Parathyroid adenoma (tissue), 2 donors: Measurements from ENCODE around the gene FBLIM1.

ENCODE experiments used
- H2AFZ ChIP-seq: fragments of 300-600 bp; sonication (generic); one replicate; pipeline ENCODE4 v1.7.0; 2017; ENCODE audit warnings: antibody characterized with exemption, mild to moderate bottlenecking
- H3K27ac ChIP-seq: fragments of 300-600 bp; sonication (generic); one replicate; pipeline ENCODE4 v1.7.0; 2017
- H3K27me3 ChIP-seq: fragments of 300-600 bp; sonication (generic); one replicate; pipeline ENCODE4 v1.7.0; 2017; ENCODE audit warnings: low read length; ENCODE audit not compliant: control insufficient read depth, insufficient read depth
- H3K36me3 ChIP-seq: fragments of 300-600 bp; sonication (generic); one replicate; pipeline ENCODE4 v1.7.0; 2017; ENCODE audit warnings: low read length; ENCODE audit not compliant: control insufficient read depth, insufficient read depth
- H3K4me1 ChIP-seq: fragments of 300-600 bp; sonication (generic); one replicate; pipeline ENCODE4 v1.7.0; 2017; ENCODE audit warnings: control low read depth
- H3K4me2 ChIP-seq: fragments of 300-600 bp; sonication (generic); one replicate; pipeline ENCODE4 v1.7.0; 2017; ENCODE audit warnings: low read length
- H3K4me3 ChIP-seq: fragments of 300-600 bp; sonication (generic); one replicate; pipeline ENCODE4 v1.7.0; 2017; ENCODE audit warnings: low read depth, low read length
- H3K79me2 ChIP-seq: fragments of 300-600 bp; sonication (generic); one replicate; pipeline ENCODE4 v1.7.0; 2017; ENCODE audit warnings: control low read depth
- H3K9ac ChIP-seq: fragments of 300-600 bp; sonication (generic); one replicate; pipeline ENCODE4 v1.7.0; 2017; ENCODE audit warnings: mild to moderate bottlenecking
- H3K9me3 ChIP-seq: fragments of 300-600 bp; sonication (generic); one replicate; pipeline ENCODE4 v1.7.0; 2017; ENCODE audit warnings: low read length; ENCODE audit not compliant: control insufficient read depth
- TF ChIP-seq, protein P1 (sequence below): fragments of 300-600 bp; sonication (generic); IDR thresholded peaks from one replicate; pipeline ENCODE4 v1.7.0; 2017; ENCODE audit warnings: antibody characterized with exemption, mild to moderate bottlenecking
- donor health status: primary hyperparathyroidism.

Gene FBLIM1

DNA sequence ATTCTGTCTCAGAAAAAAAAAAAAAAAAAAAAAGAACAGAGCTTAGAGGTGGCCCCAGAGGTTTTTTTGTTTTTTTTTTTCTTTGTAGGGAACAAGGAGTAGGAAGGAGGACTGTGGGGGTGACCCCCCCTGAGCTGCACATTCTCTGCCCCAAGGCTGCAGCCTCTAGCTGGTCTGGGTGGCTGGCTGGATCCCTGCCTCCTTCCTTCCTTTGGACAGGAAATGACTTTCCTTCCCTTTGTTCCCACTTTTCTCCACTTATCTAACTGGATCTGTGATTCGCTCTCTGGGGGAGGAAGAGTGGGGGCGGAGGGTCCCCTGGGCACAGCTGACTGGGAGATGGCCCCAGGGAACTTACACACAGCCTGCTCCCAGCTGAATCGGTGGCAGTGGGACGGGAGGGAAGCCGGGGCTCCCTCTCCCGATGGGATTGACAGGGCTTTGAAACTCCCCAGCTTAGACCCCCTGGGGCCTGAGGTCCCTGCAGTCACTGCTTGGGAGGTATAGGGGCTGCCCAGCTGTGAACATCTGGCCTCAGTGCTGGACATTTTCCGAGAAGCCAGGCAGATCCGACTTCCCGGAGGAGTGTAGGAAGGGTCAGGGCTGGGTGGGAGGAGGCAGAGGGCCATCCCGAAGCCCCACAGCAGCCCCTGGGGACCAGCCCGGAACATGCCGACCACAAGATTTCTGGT is 2.1 kb downstream of the FBLIM1 start:
- H3K9me3 ChIP-seq = no peaks in the 10 kb centered on the region
- H3K4me3 ChIP-seq = no peak overlapping the region
- no peaks in the 10 kb centered on the region for H3K79me2 ChIP-seq
- no peak overlapping the region for H3K9ac ChIP-seq
- TF ChIP-seq, protein P1, sequence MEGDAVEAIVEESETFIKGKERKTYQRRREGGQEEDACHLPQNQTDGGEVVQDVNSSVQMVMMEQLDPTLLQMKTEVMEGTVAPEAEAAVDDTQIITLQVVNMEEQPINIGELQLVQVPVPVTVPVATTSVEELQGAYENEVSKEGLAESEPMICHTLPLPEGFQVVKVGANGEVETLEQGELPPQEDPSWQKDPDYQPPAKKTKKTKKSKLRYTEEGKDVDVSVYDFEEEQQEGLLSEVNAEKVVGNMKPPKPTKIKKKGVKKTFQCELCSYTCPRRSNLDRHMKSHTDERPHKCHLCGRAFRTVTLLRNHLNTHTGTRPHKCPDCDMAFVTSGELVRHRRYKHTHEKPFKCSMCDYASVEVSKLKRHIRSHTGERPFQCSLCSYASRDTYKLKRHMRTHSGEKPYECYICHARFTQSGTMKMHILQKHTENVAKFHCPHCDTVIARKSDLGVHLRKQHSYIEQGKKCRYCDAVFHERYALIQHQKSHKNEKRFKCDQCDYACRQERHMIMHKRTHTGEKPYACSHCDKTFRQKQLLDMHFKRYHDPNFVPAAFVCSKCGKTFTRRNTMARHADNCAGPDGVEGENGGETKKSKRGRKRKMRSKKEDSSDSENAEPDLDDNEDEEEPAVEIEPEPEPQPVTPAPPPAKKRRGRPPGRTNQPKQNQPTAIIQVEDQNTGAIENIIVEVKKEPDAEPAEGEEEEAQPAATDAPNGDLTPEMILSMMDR = no peak
- H2AFZ ChIP-seq = no peak overlapping the region
- peaks cover 14% of the 10 kb centered on the region for H3K4me1 ChIP-seq
- no peaks in the 10 kb centered on the region for H3K27me3 ChIP-seq
- H3K36me3 ChIP-seq = no peaks in the 10 kb centered on the region
- no peak overlapping the region for H3K4me2 ChIP-seq
- H3K27ac ChIP-seq = peak overlapping the region; percentile 77

DNA sequence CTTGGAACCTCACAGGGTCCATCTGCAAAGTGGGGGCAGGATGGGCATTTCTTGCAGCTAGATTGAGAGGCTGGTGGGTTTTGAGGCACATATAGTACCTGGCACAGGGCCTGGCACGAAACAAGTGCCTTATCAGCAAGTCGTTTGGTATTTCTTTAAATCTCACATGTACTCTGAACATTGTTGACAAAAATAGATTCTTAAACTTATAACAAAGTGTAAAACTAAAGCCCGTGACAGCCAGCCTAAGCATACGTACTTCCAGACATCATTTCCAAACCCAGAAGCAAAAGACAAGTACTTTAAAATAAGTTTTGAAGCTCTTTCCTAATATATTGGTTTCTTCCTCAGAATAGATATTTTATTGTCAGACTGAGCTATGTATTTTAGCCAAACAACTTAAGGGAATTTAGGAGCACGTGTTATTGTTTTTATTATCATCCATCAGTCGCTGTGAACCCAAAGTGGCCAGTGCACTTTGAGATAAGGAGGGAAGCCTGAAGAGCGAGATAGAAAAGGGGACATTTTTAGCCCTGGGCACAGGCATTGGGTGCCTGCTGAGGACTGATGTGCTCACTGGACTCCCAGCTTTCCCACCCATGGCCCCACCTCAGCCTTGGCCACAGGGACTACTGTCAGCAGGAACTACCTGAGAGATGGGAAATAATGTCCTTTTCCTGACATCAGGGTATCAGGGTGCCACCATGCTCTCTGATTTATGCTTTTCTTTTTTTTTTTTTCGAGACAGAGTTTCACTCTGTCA is 3.0 kb downstream of the FBLIM1 start:
- Histone ChIP-seq H3K4me1 (peaks cover 14% of the 10 kb centered on the region), H3K4me2 (no peak overlapping the region), H2AFZ (no peak overlapping the region), H3K4me3 (no peak overlapping the region), H3K9me3 (no peaks in the 10 kb centered on the region), H3K9ac (no peak overlapping the region), H3K27me3 (no peaks in the 10 kb centered on the region), H3K36me3 (no peaks in the 10 kb centered on the region), H3K27ac (peak overlapping the region; percentile 77), H3K79me2 (no peaks in the 10 kb centered on the region)
- TF ChIP-seq, protein P1 = no peak

DNA sequence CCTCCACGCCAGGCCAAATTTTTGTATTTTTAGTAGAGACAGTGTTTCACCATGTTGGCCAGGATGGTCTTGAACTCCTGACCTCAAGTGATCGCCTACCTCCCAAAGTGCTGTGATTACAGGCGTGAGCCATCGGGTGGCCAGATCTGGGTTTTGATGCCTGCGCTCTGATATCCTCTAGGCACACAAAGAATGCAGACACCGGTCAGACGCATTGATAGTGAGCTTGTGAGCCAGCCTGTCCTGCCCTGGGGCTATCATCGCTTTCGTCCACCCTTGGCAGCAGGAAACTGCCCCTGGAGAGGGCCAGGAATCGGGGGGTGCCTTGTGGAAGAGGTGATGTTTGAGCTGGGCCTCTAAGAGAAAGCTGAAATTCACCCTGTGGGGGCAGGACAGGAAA is 4.0 kb downstream of the FBLIM1 start:
- no peaks in the 10 kb centered on the region for H3K27me3 ChIP-seq
- TF ChIP-seq, protein P1 = no peak
- no peak overlapping the region for H3K9ac ChIP-seq
- H3K27ac ChIP-seq = no peak overlapping the region
- peaks cover 14% of the 10 kb centered on the region for H3K4me1 ChIP-seq
- H3K4me3 ChIP-seq = no peak overlapping the region
- H2AFZ ChIP-seq = no peak overlapping the region
- H3K9me3 ChIP-seq = no peaks in the 10 kb centered on the region
- H3K36me3 ChIP-seq = no peaks in the 10 kb centered on the region
- H3K79me2 ChIP-seq = no peaks in the 10 kb centered on the region
- H3K4me2 ChIP-seq = no peak overlapping the region

DNA sequence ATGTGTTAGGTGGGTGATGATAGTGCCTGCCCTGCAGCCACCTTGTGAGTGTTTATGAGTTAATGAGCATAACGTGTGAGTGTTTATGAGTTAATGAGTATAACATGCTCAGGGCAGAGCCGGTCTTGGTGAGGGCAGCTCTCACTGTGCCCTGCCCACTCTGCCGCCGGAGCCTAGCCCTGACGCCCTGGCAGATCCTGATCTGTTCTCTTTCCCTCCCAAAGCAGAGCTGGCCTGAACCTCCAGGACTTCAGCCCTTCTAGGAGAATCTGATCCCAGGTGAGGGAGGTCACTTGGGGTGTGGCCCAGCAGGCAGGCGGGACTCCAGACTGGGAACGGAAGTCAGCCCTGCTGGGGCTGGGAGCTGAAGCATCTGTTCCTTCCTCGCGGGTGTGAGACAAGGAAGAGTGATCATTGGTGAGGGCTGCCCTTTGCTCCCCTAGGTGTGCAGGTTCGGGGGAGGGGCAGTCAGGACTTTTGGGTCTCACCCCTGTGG is 5.7 kb downstream of the FBLIM1 start:
- Histone ChIP-seq H3K9ac (no peak overlapping the region), H2AFZ (no peak overlapping the region), H3K4me3 (no peak overlapping the region), H3K79me2 (no peaks in the 10 kb centered on the region), H3K36me3 (no peaks in the 10 kb centered on the region), H3K9me3 (no peaks in the 10 kb centered on the region), H3K4me1 (peaks cover 12% of the 10 kb centered on the region), H3K27ac (peak overlapping the region; percentile 39), H3K27me3 (no peaks in the 10 kb centered on the region), H3K4me2 (no peak overlapping the region)
- TF ChIP-seq, protein P1 = no peak
